ENCODE measurements around the gene JAML. TPM values are rescaled to one million over a fixed set of nuclear protein-coding genes. Genes with fewer than 3 reads are reported as not detected.

The JAML gene
- polyA plus RNA-seq, 1 donor from 2014 or later = 0.28 TPM

- H3K9me2 ChIP-seq (ENCODE audit: insufficient read depth, low read length) = no peaks in the 10 kb centered on the region
These were observed 56.9 kb downstream of the JAML start for GRCh38 chr11:118167906-118168305.

GRCh38 chr11:118167253-118167652 is 57.6 kb downstream of the JAML start:
- TF ChIP-seq CTCF (IDR thresholded peaks at IDR 0.05; ENCODE audit: poor library complexity, severe bottlenecking) (no peak), TAF1 (IDR thresholded peaks at IDR 0.05; ENCODE audit: low read depth) (no peak), RAD21 (conservative IDR thresholded peaks at IDR 0.05) (no peak), POLR2AphosphoS5 (IDR thresholded peaks at IDR 0.05) (no peak), MXI1 (conservative IDR thresholded peaks at IDR 0.05; ENCODE audit: poor library complexity, severe bottlenecking) (no peak), EP300 (conservative IDR thresholded peaks at IDR 0.05; ENCODE audit: poor library complexity, severe bottlenecking) (no peak), REST (IDR thresholded peaks at IDR 0.05; ENCODE audit: borderline replicate concordance) (no peak), EZH2 (IDR thresholded peaks at IDR 0.05; ENCODE audit: borderline replicate concordance, insufficient read depth, low read length, poor library complexity, severe bottlenecking) (no peak), SMC3 (conservative IDR thresholded peaks at IDR 0.05; ENCODE audit: poor library complexity) (no peak)
- Histone ChIP-seq H3K27ac (ENCODE audit: low read length) (no peak overlapping the region), H3K9me3 (ENCODE audit: low read length) (no peaks in the 10 kb centered on the region), H3K27me3 (ENCODE audit: insufficient read depth, low read depth, low read length) (peaks cover 17% of the 10 kb centered on the region), H3K79me2 (replicated peaks; ENCODE audit: insufficient read depth, low read length) (no peaks in the 10 kb centered on the region), H3F3A (ENCODE audit: insufficient read depth, low read length, poor library complexity, severe bottlenecking) (no peaks in the 10 kb centered on the region), H4K20me1 (ENCODE audit: insufficient read depth) (no peaks in the 10 kb centered on the region), H2AFZ (ENCODE audit: low read depth, low read length) (no peak overlapping the region), H3K9ac (ENCODE audit: low read length) (no peak overlapping the region), H3K4me2 (ENCODE audit: low read length) (no peak overlapping the region), H3K36me3 (ENCODE audit: insufficient read depth, low read length) (no peaks in the 10 kb centered on the region), H3K4me3 (ENCODE audit: low read length) (no peak overlapping the region), H3K9me2 (ENCODE audit: insufficient read depth, low read length) (no peaks in the 10 kb centered on the region)

More at GRCh38 chr11:118167906-118168305, 56.9 kb downstream of the JAML start:
- no peaks in the 10 kb centered on the region for H3F3A ChIP-seq (ENCODE audit: insufficient read depth, low read length, poor library complexity, severe bottlenecking)
- no peaks in the 10 kb centered on the region for H3K79me2 ChIP-seq (replicated peaks; ENCODE audit: insufficient read depth, low read length)
- H3K9me3 ChIP-seq (ENCODE audit: low read length) = no peaks in the 10 kb centered on the region
- H3K27ac ChIP-seq (ENCODE audit: low read length) = no peak overlapping the region
- no peak overlapping the region for H2AFZ ChIP-seq (ENCODE audit: low read depth, low read length)
- H3K27me3 ChIP-seq (ENCODE audit: insufficient read depth, low read depth, low read length) = peaks cover 17% of the 10 kb centered on the region
- no peaks in the 10 kb centered on the region for H4K20me1 ChIP-seq (ENCODE audit: insufficient read depth)
- H3K4me3 ChIP-seq (ENCODE audit: low read length) = no peak overlapping the region
- no peak overlapping the region for H3K4me2 ChIP-seq (ENCODE audit: low read length)
- TF ChIP-seq RAD21 (conservative IDR thresholded peaks at IDR 0.05) (no peak), TAF1 (IDR thresholded peaks at IDR 0.05; ENCODE audit: low read depth) (no peak), SMC3 (conservative IDR thresholded peaks at IDR 0.05; ENCODE audit: poor library complexity) (no peak), EZH2 (IDR thresholded peaks at IDR 0.05; ENCODE audit: borderline replicate concordance, insufficient read depth, low read length, poor library complexity, severe bottlenecking) (no peak), CTCF (IDR thresholded peaks at IDR 0.05; ENCODE audit: poor library complexity, severe bottlenecking) (no peak)
- H3K9ac ChIP-seq (ENCODE audit: low read length) = no peak overlapping the region
- H3K36me3 ChIP-seq (ENCODE audit: insufficient read depth, low read length) = no peaks in the 10 kb centered on the region

Measured in neural cell (in vitro differentiated cells).